ENCODE data around the gene INTS4. TPM values are rescaled to one million over a fixed set of nuclear protein-coding genes. Genes with fewer than 3 reads are reported as not detected.
"Not testable (repeated sequence)": the region's sequence is repeated elsewhere in the genome, so short reads cannot be mapped to it uniquely, and the experiment has no call there.

The INTS4 gene
- total and polyA plus RNA-seq, 2 of the 4 experiments (the other 2 are of a cell fraction), result 24.0 to 52.5 TPM

GRCh38 chr11:78030429-78031325, 36.2 kb upstream of the INTS4 start (continued):
- TF ChIP-seq ELK1 (IDR thresholded peaks at IDR 0.05; ENCODE audit: borderline replicate concordance, low read depth, low read length), result no peak

GRCh38 chr11:78028423-78028822, 34.0 kb upstream of the INTS4 start:
- POLR2A ChIA-PET (ENCODE audit: unreplicated experiment), result not testable (repeated sequence)

More at GRCh38 chr11:78028423-78028822, 34.0 kb upstream of the INTS4 start:
- intact Hi-C loops (cut with micrococcal nuclease); dilution Hi-C loops (cut with HindIII; ENCODE audit: low sequenced_read_pairs, unreplicated experiment); in situ Hi-C loops (cut with MboI; ENCODE audit: low sequenced_read_pairs); H4K20me1 ChIP-seq (ENCODE audit: insufficient read depth, low read length); H2BK15ac ChIP-seq (ENCODE audit: low read depth, low read length); BruUV-seq (replicated peaks); H3K9me1 ChIP-seq (ENCODE audit: insufficient read depth, low read length); H2AFZ ChIP-seq (replicated peaks; ENCODE audit: low read length, poor library complexity); H2AK9ac ChIP-seq (replicated peaks; ENCODE audit: low read depth, low read length, poor library complexity); H3K4me3 ChIP-seq (ENCODE audit: insufficient read depth, low read depth, low read length); H4K91ac ChIP-seq (ENCODE audit: insufficient read depth, low read depth, low read length); H3K14ac ChIP-seq (replicated peaks; ENCODE audit: low read depth, low read length); H3K9me3 ChIP-seq (ENCODE audit: control insufficient read depth, insufficient read depth, low read length); H3K4ac ChIP-seq (ENCODE audit: low read depth, low read length); H2BK120ac ChIP-seq (ENCODE audit: low read depth, low read length); H3K27ac ChIP-seq (ENCODE audit: insufficient read depth, low read length); H3K23ac ChIP-seq (ENCODE audit: low read depth, low read length); H3K27me3 ChIP-seq (ENCODE audit: control insufficient read depth, insufficient read depth, low read length); DNase-seq; ATAC-seq (ENCODE audit: low read depth); H3K56ac ChIP-seq (ENCODE audit: extremely low read depth, insufficient read depth, low read length); H2AK5ac ChIP-seq (ENCODE audit: low read depth, low read length); H3K4me1 ChIP-seq (ENCODE audit: control insufficient read depth, insufficient read depth, low read length); H4K8ac ChIP-seq (ENCODE audit: low read depth in 2 of 2, low read length in 2 of 2); H3K4me2 ChIP-seq (ENCODE audit: low read depth, low read length); H4K5ac ChIP-seq (ENCODE audit: low read depth, low read length); H3K9ac ChIP-seq (ENCODE audit: low read depth, low read length); H3K79me1 ChIP-seq (ENCODE audit: low read depth in 1 of 2, low read length in 2 of 2); H2BK20ac ChIP-seq (ENCODE audit: low read depth, low read length); H2BK5ac ChIP-seq (ENCODE audit: low read depth, low read length, poor library complexity, severe bottlenecking); H3K36me3 ChIP-seq (ENCODE audit: control insufficient read depth, insufficient read depth, low read length); H3K18ac ChIP-seq (ENCODE audit: low read depth, low read length): not testable (repeated sequence)
- CTCF ChIA-PET, result interaction anchor here (0.6 kb wide), 1 partner anchor 200 kb away, joined by 3 read pairs; no protein-coding TSS in a partner anchor
- 90% methylated on average over 2 of the region's 9 CpGs; no CpG with 5 or more reads in 1 of the 2 experiments for WGBS, 2 experiments (ENCODE audit: extremely low coverage in 2 of 2, insufficient read length in 1 of 2)

Data from IMR-90 (cell line).